HG02840 (cell line): Measurements from ENCODE around the gene LEKR1.

Experiments used
- ATAC-seq: cut with Tn5 transposase; IDR thresholded peaks from one replicate; pipeline ENCODE4 v1.9.1; 2021; ENCODE audit warnings: mild to moderate bottlenecking, moderate library complexity, moderate number of reproducible peaks; ENCODE audit not compliant: unreplicated experiment, low FRiP score

The LEKR1 gene

DNA sequence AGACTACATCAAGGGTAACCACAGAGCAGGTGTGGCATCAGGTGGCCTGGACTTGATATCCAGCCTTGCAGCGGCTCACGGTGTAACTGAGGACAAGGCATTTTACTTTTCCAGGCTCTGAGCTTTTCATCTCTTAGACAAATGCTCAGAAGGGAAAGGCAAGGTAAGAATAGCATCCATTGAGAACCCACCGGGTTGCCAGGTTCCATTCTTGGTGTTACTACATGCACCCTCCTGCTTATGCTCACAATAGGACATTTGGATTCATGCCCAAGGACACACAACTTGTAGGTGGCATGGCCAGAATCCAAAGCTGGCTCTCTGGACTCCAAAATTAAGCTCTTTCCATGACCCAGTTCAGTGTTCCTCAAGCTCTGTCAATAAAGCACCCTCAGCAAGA, 248.3 kb downstream of the LEKR1 start:
- ATAC-seq = no peak

- no peak for ATAC-seq
Measured at GRCh38 chr3:157074981-157075380, 248.8 kb downstream of the LEKR1 start.

GRCh38 chr3:157075693-157076420, 249.7 kb downstream of the LEKR1 start:
- no peak for ATAC-seq

GRCh38 chr3:157077565-157077991, 251.4 kb downstream of the LEKR1 start:
- ATAC-seq = no peak

GRCh38 chr3:157078131-157078810, 252.1 kb downstream of the LEKR1 start:
- no peak for ATAC-seq

- no peak for ATAC-seq
Measured at GRCh38 chr3:157078811-157079185, 252.6 kb downstream of the LEKR1 start.

DNA sequence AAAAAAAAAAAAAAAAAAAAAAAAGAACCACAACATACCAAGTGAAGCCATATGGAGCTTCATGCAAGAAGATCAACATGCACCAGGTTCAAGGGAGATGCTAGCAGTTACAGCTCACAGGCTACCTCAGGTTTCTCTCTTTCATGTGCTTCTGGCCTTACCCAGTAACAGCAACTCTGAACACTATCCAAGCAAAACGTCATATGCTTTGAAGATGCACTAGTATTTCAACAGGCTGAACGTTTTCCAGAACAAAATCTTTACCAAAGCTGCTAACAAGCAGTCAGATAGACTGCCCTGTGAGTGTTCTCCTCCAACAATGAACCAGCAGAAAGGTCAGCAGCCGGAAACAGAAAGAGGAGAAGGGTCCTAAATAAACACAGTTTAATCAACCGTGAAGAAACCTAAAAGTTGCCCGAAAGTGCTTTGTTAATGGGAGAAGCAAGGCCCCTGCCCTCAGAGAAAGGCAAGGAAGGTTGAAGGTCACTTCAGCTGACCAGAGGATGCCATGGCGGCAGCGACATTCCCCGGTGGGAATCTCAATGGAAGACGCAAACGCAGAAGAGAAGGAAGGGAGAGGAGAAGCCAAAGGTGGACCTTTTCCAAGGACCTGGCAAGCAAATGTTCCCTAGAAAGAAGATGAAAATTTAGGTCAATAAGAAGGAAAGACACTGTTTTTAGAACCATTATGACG, 253.7 kb downstream of the LEKR1 start:
- ATAC-seq = no peak

- peak; percentile 65 for ATAC-seq
Measured at GRCh38 chr3:157081626-157082210, 255.6 kb downstream of the LEKR1 start.

- ATAC-seq = no peak
Measured at GRCh38 chr3:157082305-157082982, 256.3 kb downstream of the LEKR1 start.

DNA sequence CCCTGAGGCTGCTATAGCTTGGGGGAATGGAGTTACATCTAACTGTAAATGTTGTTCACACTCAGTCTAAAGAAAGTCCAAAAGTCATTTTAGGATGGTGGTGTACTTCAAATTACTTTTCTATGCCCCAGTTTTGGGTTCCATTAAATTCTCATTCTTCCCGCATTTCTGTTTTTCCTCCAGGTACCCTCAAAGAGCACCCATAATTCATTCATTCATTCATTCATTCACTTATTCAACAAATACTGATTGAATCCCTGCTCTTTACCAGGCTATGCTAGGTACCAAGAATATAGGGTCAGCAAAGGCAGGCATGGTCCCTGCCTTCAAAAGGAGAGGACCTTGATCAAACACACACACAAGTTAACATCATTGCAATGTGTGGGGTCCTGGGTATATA, 257.7 kb downstream of the LEKR1 start:
- no peak for ATAC-seq

GRCh38 chr3:157086060-157086750, 260.1 kb downstream of the LEKR1 start:
- no peak for ATAC-seq

- ATAC-seq = no peak
Measured at GRCh38 chr3:157086775-157087174, 260.6 kb downstream of the LEKR1 start.

GRCh38 chr3:157087373-157087772, 261.2 kb downstream of the LEKR1 start:
- ATAC-seq = no peak

- ATAC-seq = no peak
Measured at GRCh38 chr3:157087780-157088600, 261.8 kb downstream of the LEKR1 start.

GRCh38 chr3:157088601-157089454, 262.7 kb downstream of the LEKR1 start:
- ATAC-seq = peak; percentile 70

DNA sequence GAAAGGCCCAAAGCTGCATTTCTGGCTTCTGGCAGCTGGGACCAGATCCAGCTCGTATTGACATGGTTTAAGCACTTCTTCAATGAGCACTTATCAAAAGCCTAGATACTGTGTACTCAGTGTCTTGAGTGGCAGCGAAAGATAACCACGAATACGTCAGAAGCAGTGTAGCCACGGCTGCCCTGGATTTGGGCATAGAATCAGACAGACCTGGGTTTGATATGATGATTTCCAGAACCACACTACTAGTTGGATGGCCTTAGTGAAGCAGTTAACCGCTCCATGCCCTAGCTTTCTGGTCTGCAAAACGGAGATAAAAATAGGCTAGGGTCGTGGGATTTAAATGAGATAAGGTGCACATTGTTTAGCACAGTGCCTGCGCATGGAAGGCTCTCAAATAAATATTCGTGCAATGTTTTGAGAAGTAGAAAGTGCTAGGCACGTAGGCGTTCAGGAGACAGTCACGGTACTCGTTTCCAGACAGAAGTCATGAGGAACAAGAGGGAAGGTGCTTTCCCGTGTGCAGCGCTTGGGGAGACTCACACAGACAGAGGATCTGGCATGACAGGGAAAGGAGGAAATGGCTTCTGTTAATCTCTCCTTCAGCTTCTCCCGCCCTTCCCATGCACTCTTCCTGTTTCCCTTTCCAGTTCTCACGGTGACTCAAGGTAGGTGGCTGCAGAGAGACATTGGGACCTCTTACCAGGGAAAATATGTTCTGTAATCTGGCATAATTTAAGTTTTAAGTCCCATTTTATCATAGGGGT, 263.5 kb downstream of the LEKR1 start:
- peak; percentile 15 for ATAC-seq

GRCh38 chr3:157091083-157091833, 265.1 kb downstream of the LEKR1 start:
- ATAC-seq = no peak
